H1 (cell line): ENCODE data around the gene NEDD9. TPM values are rescaled to one million over a fixed set of nuclear protein-coding genes. Genes with fewer than 3 reads are reported as not detected.

Experiments used
- ASH2L ChIP-seq: fragments of 200-600, 300-600 bp; sonication (generic); IDR thresholded peaks from one replicate; pipeline ENCODE4 v1.7.1; 2017; ENCODE audit warnings: low read length
- BACH1 ChIP-seq: IDR thresholded peaks from 2 replicates; pipeline ENCODE4 v1.6.1; 2012; ENCODE audit warnings: low read length, improper control_type of control experiment
- EGR1 ChIP-seq: IDR thresholded peaks from 2 replicates; pipeline ENCODE4 v1.6.1; 2011; ENCODE audit warnings: low read depth, low read length, borderline replicate concordance
- NRF1 ChIP-seq: IDR thresholded peaks from 2 replicates; pipeline ENCODE4 v1.6.1; 2011; ENCODE audit warnings: mild to moderate bottlenecking, low read depth, low read length, improper control_type of control experiment
- RFX5 ChIP-seq: IDR thresholded peaks from 2 replicates; pipeline ENCODE4 v1.6.1; 2011; ENCODE audit warnings: low read depth, low read length, improper control_type of control experiment, borderline replicate concordance
- TEAD4 ChIP-seq: IDR thresholded peaks from 2 replicates; pipeline ENCODE4 v1.6.1; 2012; ENCODE audit warnings: low read depth, low read length, inconsistent platforms, mixed read lengths
- polyA plus RNA-seq, 7 experiments: library from polyadenylated mRNA; depleted of rRNA in 3 of 7; stranded (reverse) in 5 of 7; unstranded in 2 of 7; fragments of >200 nt in 5 of 7; fragments of 200-250 nt in 2 of 7; gene quantifications; 1 replicate in 5 of 7; 2 replicates in 1 of 7; 4 replicates in 1 of 7; pipeline versions ENCODE4 v1.2.1 to v1.2.3, GENCODE V29; 2011 to 2013; ENCODE audit warnings: missing spikeins in 2 of 7, mixed read lengths in 2 of 7
- total RNA-seq: library from RNA; stranded (reverse); fragmentation: NEBNext Ultra II Directional; extraction: Animal tissue kit (Norgen Biotek cat#: 25700); gene quantifications from 2 replicates; pipeline ENCODE4 v1.2.1, GENCODE V29; 2021
- TF ChIP-seq, protein P1 (sequence below): IDR thresholded peaks from 2 replicates; pipeline ENCODE4 v1.6.1; 2011; ENCODE audit warnings: low read depth, mild to moderate bottlenecking, low read length; ENCODE audit not compliant: insufficient read depth

Gene NEDD9
- total and polyA plus RNA-seq, 2 of the 8 experiments (the other 6 are each of a cell fraction or from before 2014, with no cell fraction given) = 3.6 to 12.0 TPM

DNA sequence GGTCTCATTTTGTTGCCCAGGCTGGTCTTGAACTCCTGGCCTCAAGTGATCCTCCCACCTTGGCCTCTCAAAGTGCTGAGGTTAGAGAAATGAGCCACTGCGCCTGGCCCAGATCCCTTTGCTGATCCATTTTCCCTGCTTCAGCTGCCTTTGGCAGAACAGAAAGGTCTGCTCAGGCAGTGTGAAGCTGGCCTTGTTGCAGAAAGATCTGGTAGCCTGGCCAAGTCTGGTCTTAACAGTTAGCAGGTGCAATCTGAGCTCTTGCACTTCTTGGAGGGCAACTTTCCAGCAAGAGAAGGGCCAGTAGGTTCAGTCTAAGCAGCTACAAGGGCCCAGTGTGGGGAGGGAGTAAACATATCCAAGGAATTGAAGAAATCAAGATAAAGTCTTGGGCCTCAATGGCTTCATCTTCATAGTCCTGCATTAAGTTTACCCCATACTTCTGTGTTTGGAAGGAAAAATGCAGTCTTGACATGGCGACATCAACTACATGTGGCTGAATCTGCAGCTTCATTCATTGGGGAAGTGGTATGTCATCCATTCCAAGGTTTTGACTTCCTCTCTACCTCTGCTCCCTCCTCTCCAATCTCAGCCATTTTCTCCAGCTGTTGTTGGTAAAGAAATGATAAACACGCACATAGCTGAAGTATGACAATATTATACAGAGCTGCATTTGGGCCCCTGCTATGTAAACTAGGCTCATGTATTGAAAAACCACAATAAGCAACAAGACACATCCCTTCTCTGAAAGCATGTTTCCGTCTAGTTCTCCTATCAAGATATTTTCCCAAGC is 39.0 kb upstream of the NEDD9 start (continued):
- no peak for TF ChIP-seq BACH1
- no peak for TF ChIP-seq EGR1
- no peak for TF ChIP-seq RFX5
- TF ChIP-seq NRF1 = no peak
- TF ChIP-seq, protein P1, sequence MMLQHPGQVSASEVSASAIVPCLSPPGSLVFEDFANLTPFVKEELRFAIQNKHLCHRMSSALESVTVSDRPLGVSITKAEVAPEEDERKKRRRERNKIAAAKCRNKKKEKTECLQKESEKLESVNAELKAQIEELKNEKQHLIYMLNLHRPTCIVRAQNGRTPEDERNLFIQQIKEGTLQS = no peak
- no peak for TF ChIP-seq TEAD4
- TF ChIP-seq ASH2L = no peak
